ENCODE measurements around the gene DYNC2I2. TPM values are rescaled to one million over a fixed set of nuclear protein-coding genes. Genes with fewer than 3 reads are reported as not detected.

Gene DYNC2I2
- total RNA-seq, 2 donors from 2014 or later = 58.1 to 62.3 TPM

DNA sequence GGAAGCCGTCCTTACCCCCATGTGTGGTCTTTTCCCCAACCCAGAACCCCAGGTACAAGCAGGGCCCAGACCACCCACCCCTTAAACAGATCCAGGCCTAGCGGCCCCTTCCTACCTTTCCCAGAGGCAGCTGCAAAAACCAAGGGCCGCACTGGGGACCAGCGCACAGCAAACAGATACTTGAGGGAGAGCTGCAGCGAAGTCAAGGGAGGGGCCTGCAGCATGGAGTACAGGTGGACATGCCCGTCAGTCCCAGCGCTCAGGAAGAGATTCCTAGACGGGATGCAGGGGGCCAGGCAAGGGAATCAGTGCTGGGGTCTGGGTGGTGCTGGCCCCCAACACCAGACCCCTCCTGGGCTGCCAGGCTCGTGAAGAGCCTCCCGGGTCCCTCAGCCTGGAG, 22.5 kb downstream of the DYNC2I2 start:
- Histone ChIP-seq H3K4me3 (no peak overlapping the region), H3K27ac (peak overlapping the region; percentile 75 to 99 (median 98)), H3K36me3 (replicated peaks in 1 of 2; ENCODE audit: insufficient read depth in 1 of 2, low read depth in 2 of 2) (peaks cover 0 to 15% of the 10 kb centered on the region in 2 donors), H3K27me3 (no peaks in the 10 kb centered on the region), H3K9me3 (no peaks in the 10 kb centered on the region), H3K4me1 (peaks cover 33% of the 10 kb centered on the region)
- TF ChIP-seq POLR2A (IDR thresholded peaks at IDR 0.05) = no peak
- TF ChIP-seq, protein P1, sequence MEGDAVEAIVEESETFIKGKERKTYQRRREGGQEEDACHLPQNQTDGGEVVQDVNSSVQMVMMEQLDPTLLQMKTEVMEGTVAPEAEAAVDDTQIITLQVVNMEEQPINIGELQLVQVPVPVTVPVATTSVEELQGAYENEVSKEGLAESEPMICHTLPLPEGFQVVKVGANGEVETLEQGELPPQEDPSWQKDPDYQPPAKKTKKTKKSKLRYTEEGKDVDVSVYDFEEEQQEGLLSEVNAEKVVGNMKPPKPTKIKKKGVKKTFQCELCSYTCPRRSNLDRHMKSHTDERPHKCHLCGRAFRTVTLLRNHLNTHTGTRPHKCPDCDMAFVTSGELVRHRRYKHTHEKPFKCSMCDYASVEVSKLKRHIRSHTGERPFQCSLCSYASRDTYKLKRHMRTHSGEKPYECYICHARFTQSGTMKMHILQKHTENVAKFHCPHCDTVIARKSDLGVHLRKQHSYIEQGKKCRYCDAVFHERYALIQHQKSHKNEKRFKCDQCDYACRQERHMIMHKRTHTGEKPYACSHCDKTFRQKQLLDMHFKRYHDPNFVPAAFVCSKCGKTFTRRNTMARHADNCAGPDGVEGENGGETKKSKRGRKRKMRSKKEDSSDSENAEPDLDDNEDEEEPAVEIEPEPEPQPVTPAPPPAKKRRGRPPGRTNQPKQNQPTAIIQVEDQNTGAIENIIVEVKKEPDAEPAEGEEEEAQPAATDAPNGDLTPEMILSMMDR (IDR thresholded peaks at IDR 0.05) = no peak
- DNase-seq (no peak), ATAC-seq (no peak)
- intact Hi-C loops (cut with DNase I) = no loop called here
- 83 to 100% methylated on average over 2 to 10 of the region's 10 CpGs for WGBS, 2 donors

DNA sequence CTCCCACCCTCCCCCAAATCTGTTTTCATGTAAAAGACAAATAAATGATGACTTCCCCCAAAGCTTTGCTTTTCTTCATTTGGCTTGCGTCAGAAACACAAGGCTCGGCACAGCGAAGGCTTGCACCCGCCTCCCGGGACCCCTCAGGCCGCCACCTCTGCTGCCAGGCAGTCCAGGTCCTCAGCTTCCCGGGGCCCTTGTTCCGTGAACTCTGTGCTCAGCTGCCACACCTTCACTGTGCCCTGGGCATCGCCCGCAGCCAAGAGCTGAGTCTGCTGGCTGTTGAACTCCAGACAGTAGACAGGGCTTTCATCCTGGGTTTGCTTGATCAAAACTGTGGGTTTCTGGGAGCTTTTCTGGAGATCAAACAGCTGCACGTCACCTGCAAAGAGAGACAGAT, 23.0 kb downstream of the DYNC2I2 start:
- ATAC-seq (no peak), DNase-seq (no peak)
- Histone ChIP-seq H3K9me3 (no peaks in the 10 kb centered on the region), H3K4me1 (peaks cover 33% of the 10 kb centered on the region), H3K27ac (peak overlapping the region in 1 of 4 donors; percentile 97), H3K36me3 (replicated peaks in 1 of 2; ENCODE audit: insufficient read depth in 1 of 2, low read depth in 2 of 2) (peaks cover 0 to 20% of the 10 kb centered on the region in 2 donors), H3K4me3 (no peak overlapping the region), H3K27me3 (no peaks in the 10 kb centered on the region)
- 91 to 93% methylated on average over 11 of the region's 11 CpGs for WGBS, 2 donors
- intact Hi-C loops (cut with DNase I) = no loop called here
- TF ChIP-seq, protein P1 (IDR thresholded peaks at IDR 0.05) = no peak
- TF ChIP-seq POLR2A (IDR thresholded peaks at IDR 0.05) = no peak

DNA sequence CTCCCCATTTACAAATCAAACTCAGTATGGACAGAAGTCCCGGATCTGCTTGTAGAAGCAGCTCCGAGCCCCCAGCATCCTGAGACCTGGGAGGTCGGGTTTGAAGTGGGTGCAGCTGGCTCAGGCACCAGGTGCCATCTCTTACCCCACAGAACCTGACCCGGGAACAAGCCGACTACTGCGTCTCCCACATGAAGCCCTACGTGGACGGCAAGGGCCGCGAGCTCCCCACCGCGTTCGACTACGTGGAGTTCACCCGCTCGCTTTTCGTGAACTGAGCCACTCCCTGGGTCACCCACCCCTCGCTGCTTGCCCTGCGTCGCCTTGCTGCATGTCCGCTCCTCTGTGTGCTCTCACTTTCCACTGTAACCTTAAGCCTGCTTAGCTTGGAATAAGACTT, 23.6 kb downstream of the DYNC2I2 start:
- Histone ChIP-seq H3K4me3 (no peak overlapping the region), H3K4me1 (peaks cover 33% of the 10 kb centered on the region), H3K9me3 (no peaks in the 10 kb centered on the region), H3K27ac (no peak overlapping the region), H3K36me3 (replicated peaks in 1 of 2; ENCODE audit: insufficient read depth in 1 of 2, low read depth in 2 of 2) (peaks cover 0 to 22% of the 10 kb centered on the region in 2 donors), H3K27me3 (no peaks in the 10 kb centered on the region)
- intact Hi-C loops (cut with DNase I) = no loop called here
- ATAC-seq (no peak), DNase-seq (no peak)
- WGBS, 2 donors = 92 to 95% methylated on average over 18 to 21 of the region's 21 CpGs
- no peak for TF ChIP-seq POLR2A (IDR thresholded peaks at IDR 0.05)
- TF ChIP-seq, protein P1 (IDR thresholded peaks at IDR 0.05) = no peak

DNA sequence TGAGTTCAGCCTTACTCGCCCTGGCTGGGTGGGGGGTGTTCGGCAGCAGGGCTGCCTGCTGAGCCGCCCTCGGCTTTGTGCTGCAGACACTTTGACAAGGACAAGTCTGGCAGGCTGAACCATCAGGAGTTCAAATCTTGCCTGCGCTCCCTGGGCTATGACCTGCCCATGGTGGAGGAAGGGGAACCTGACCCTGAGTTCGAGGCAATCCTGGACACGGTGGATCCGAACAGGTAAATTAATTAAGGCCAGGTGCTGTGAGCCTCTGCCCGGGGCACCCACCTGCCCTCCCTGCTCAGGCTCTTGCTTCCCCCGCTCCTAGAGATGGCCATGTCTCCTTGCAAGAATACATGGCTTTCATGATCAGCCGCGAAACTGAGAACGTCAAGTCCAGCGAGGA, 24.2 kb downstream of the DYNC2I2 start:
- H3K4me1 ChIP-seq = peaks cover 33% of the 10 kb centered on the region
- peaks cover 0 to 26% of the 10 kb centered on the region in 2 donors for H3K36me3 ChIP-seq (replicated peaks in 1 of 2; ENCODE audit: insufficient read depth in 1 of 2, low read depth in 2 of 2)
- no peaks in the 10 kb centered on the region for H3K9me3 ChIP-seq
- 94 to 96% methylated on average over 12 to 14 of the region's 14 CpGs for WGBS, 2 donors
- no peaks in the 10 kb centered on the region for H3K27me3 ChIP-seq
- intact Hi-C loops (cut with DNase I) = no loop called here
- ATAC-seq (no peak), DNase-seq (no peak)
- TF ChIP-seq POLR2A (IDR thresholded peaks at IDR 0.05) = no peak
- TF ChIP-seq, protein P1 (IDR thresholded peaks at IDR 0.05) = no peak
- no peak overlapping the region for H3K27ac ChIP-seq
- no peak overlapping the region for H3K4me3 ChIP-seq

DNA sequence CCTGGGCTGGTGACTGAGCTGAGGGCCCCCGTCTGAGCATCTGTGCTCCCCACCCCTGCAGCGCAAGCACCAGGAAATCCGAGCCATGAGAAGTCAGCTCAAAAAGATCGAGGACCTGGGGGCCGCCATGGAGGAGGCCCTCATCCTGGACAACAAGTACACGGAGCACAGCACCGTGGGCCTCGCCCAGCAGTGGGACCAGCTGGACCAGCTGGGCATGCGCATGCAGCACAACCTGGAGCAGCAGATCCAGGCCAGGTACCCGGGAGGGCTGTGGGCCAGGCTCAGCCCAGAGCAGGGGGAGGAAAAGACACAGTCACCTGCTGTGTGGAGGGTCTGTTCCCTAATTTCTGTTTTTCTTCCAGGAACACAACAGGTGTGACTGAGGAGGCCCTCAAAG, 24.6 kb downstream of the DYNC2I2 start:
- TF ChIP-seq, protein P1 (IDR thresholded peaks at IDR 0.05) = no peak
- no peak for TF ChIP-seq POLR2A (IDR thresholded peaks at IDR 0.05)
- 90% methylated on average over 10 of the region's 10 CpGs; no CpG with 5 or more reads in 1 of the 2 donors for WGBS, 2 donors
- H3K4me3 ChIP-seq = no peak overlapping the region
- H3K9me3 ChIP-seq = no peaks in the 10 kb centered on the region
- peaks cover 0 to 30% of the 10 kb centered on the region in 2 donors for H3K36me3 ChIP-seq (replicated peaks in 1 of 2; ENCODE audit: insufficient read depth in 1 of 2, low read depth in 2 of 2)
- intact Hi-C loops (cut with DNase I) = no loop called here
- ATAC-seq (no peak), DNase-seq (no peak)
- H3K4me1 ChIP-seq = peaks cover 33% of the 10 kb centered on the region
- H3K27ac ChIP-seq = no peak overlapping the region
- H3K27me3 ChIP-seq = no peaks in the 10 kb centered on the region

Measured in body of pancreas (tissue), 4 donors.